ENCODE results near the gene EXOC5.

DNA sequence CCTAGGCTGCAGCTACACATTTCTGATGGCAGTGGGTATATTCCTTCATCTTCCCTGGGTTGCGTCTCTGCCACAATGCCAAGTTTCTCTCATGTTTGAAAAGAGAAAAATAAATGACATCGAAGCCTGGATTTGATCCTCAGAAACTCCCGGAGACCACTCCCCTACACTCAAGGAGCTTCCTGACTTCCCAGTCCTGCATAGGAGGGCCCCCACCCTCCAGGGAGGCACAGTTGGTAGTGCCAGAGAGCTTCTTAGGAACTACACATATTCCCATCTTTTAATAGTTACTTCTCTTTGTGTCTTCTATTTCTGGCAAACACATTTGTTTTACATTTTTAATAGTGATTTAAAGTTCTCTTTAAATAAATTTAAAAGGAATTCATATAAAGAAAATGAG is 30.8 kb upstream of the EXOC5 start:
- TF ChIP-seq, protein P1, sequence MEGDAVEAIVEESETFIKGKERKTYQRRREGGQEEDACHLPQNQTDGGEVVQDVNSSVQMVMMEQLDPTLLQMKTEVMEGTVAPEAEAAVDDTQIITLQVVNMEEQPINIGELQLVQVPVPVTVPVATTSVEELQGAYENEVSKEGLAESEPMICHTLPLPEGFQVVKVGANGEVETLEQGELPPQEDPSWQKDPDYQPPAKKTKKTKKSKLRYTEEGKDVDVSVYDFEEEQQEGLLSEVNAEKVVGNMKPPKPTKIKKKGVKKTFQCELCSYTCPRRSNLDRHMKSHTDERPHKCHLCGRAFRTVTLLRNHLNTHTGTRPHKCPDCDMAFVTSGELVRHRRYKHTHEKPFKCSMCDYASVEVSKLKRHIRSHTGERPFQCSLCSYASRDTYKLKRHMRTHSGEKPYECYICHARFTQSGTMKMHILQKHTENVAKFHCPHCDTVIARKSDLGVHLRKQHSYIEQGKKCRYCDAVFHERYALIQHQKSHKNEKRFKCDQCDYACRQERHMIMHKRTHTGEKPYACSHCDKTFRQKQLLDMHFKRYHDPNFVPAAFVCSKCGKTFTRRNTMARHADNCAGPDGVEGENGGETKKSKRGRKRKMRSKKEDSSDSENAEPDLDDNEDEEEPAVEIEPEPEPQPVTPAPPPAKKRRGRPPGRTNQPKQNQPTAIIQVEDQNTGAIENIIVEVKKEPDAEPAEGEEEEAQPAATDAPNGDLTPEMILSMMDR (IDR thresholded peaks at IDR 0.05), result no peak
- TF ChIP-seq POLR2A (IDR thresholded peaks at IDR 0.05), result no peak

All from gastroesophageal sphincter (tissue), 3 donors.